ENCODE measurements around the gene GABRB2.

Gene GABRB2

DNA sequence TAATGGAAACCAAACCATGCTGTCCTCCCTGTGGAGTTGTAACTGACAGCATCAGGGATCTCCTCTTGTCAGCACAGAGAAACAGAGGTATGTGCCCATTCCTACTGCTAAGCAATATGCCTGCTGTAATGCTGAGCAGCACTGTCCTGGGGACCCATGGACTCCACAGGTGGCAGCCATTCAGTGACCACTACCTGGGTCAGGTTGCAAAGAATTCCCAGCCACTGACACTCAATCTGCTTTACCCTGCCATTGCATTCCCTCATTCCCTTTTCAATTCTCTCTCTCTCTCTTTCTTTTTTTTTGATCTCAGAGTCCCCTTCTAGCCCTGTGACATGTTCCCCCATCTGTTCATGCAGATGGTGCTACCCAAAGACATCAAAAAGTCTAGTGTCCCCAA is 104.1 kb downstream of the GABRB2 start:
- Histone ChIP-seq H2AFZ (ENCODE audit: low read depth, low read length, severe bottlenecking) (no peak overlapping the region), H3K27ac (ENCODE audit: low read depth, low read length) (no peak overlapping the region), H3K79me2 (ENCODE audit: insufficient read depth, low read length) (no peaks in the 10 kb centered on the region), H4K20me1 (ENCODE audit: low read depth, low read length) (no peaks in the 10 kb centered on the region), H3K9ac (ENCODE audit: low read length) (no peak overlapping the region), H3K9me2 (replicated peaks; ENCODE audit: insufficient read depth, low read length) (no peaks in the 10 kb centered on the region), H3K4me2 (ENCODE audit: low read depth, low read length, poor library complexity, severe bottlenecking) (no peak overlapping the region), H3K4me3 (ENCODE audit: insufficient read depth, low read length, poor library complexity, severe bottlenecking) (no peak overlapping the region), H3K36me3 (ENCODE audit: low read length) (no peaks in the 10 kb centered on the region), H3K9me3 (ENCODE audit: insufficient read depth, low read length) (no peaks in the 10 kb centered on the region), H3F3A (ENCODE audit: insufficient read depth) (no peaks in the 10 kb centered on the region), H3K27me3 (ENCODE audit: low read length) (no peaks in the 10 kb centered on the region)
- TF ChIP-seq EZH2phosphoT487 (conservative IDR thresholded peaks at IDR 0.05; ENCODE audit: low read length) (no peak), CTCF (IDR thresholded peaks at IDR 0.05; ENCODE audit: insufficient read depth, low read length, poor library complexity, severe bottlenecking) (no peak)

- TF ChIP-seq CTCF (IDR thresholded peaks at IDR 0.05; ENCODE audit: insufficient read depth, low read length, poor library complexity, severe bottlenecking) = no peak
- no peak for TF ChIP-seq EZH2phosphoT487 (conservative IDR thresholded peaks at IDR 0.05; ENCODE audit: low read length)
- Histone ChIP-seq H3K9ac (ENCODE audit: low read length) (no peak overlapping the region), H3K27me3 (ENCODE audit: low read length) (no peaks in the 10 kb centered on the region), H3K9me3 (ENCODE audit: insufficient read depth, low read length) (no peaks in the 10 kb centered on the region), H3K9me2 (replicated peaks; ENCODE audit: insufficient read depth, low read length) (no peaks in the 10 kb centered on the region), H3K79me2 (ENCODE audit: insufficient read depth, low read length) (no peaks in the 10 kb centered on the region), H2AFZ (ENCODE audit: low read depth, low read length, severe bottlenecking) (no peak overlapping the region), H4K20me1 (ENCODE audit: low read depth, low read length) (no peaks in the 10 kb centered on the region), H3F3A (ENCODE audit: insufficient read depth) (no peaks in the 10 kb centered on the region), H3K4me3 (ENCODE audit: insufficient read depth, low read length, poor library complexity, severe bottlenecking) (no peak overlapping the region), H3K36me3 (ENCODE audit: low read length) (no peaks in the 10 kb centered on the region), H3K4me2 (ENCODE audit: low read depth, low read length, poor library complexity, severe bottlenecking) (no peak overlapping the region), H3K27ac (ENCODE audit: low read depth, low read length) (no peak overlapping the region)
Observed at GRCh38 chr5:161432798-161433197, 113.7 kb downstream of the GABRB2 start.

DNA sequence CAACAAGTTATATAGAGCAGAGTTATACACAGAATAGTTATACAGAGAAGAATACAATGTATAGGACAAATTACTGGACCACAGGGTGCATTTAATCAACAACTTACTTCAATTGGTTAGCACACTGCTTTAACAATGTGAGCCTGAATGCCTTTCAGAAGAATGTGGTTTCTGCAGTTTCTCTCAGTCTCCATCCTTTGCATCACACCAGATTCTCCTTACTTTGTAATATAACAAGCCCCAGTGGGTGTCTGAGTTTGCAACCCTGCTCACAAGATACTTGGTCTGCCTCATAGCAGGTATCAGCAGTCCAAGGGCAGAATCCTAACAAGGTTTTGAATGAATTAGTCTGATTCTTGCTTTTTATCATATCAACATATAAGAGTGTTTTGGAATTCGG is 114.6 kb downstream of the GABRB2 start:
- Histone ChIP-seq H3K4me3 (ENCODE audit: insufficient read depth, low read length, poor library complexity, severe bottlenecking) (no peak overlapping the region), H3K9me3 (ENCODE audit: insufficient read depth, low read length) (no peaks in the 10 kb centered on the region), H2AFZ (ENCODE audit: low read depth, low read length, severe bottlenecking) (no peak overlapping the region), H4K20me1 (ENCODE audit: low read depth, low read length) (no peaks in the 10 kb centered on the region), H3K36me3 (ENCODE audit: low read length) (no peaks in the 10 kb centered on the region), H3K9ac (ENCODE audit: low read length) (no peak overlapping the region), H3K27me3 (ENCODE audit: low read length) (no peaks in the 10 kb centered on the region), H3K79me2 (ENCODE audit: insufficient read depth, low read length) (no peaks in the 10 kb centered on the region), H3K9me2 (replicated peaks; ENCODE audit: insufficient read depth, low read length) (no peaks in the 10 kb centered on the region), H3K4me2 (ENCODE audit: low read depth, low read length, poor library complexity, severe bottlenecking) (no peak overlapping the region), H3K27ac (ENCODE audit: low read depth, low read length) (no peak overlapping the region), H3F3A (ENCODE audit: insufficient read depth) (no peaks in the 10 kb centered on the region)
- no peak for TF ChIP-seq EZH2phosphoT487 (conservative IDR thresholded peaks at IDR 0.05; ENCODE audit: low read length)
- no peak for TF ChIP-seq CTCF (IDR thresholded peaks at IDR 0.05; ENCODE audit: insufficient read depth, low read length, poor library complexity, severe bottlenecking)

- Histone ChIP-seq H3K36me3 (ENCODE audit: low read length) (no peaks in the 10 kb centered on the region), H3K79me2 (ENCODE audit: insufficient read depth, low read length) (no peaks in the 10 kb centered on the region), H4K20me1 (ENCODE audit: low read depth, low read length) (no peaks in the 10 kb centered on the region), H3K27ac (ENCODE audit: low read depth, low read length) (no peak overlapping the region), H3K9me2 (replicated peaks; ENCODE audit: insufficient read depth, low read length) (no peaks in the 10 kb centered on the region), H3K9ac (ENCODE audit: low read length) (no peak overlapping the region), H2AFZ (ENCODE audit: low read depth, low read length, severe bottlenecking) (no peak overlapping the region), H3F3A (ENCODE audit: insufficient read depth) (no peaks in the 10 kb centered on the region), H3K27me3 (ENCODE audit: low read length) (no peaks in the 10 kb centered on the region), H3K9me3 (ENCODE audit: insufficient read depth, low read length) (no peaks in the 10 kb centered on the region), H3K4me3 (ENCODE audit: insufficient read depth, low read length, poor library complexity, severe bottlenecking) (no peak overlapping the region), H3K4me2 (ENCODE audit: low read depth, low read length, poor library complexity, severe bottlenecking) (no peak overlapping the region)
- no peak for TF ChIP-seq CTCF (IDR thresholded peaks at IDR 0.05; ENCODE audit: insufficient read depth, low read length, poor library complexity, severe bottlenecking)
Observed at GRCh38 chr5:161421067-161421466, 125.5 kb downstream of the GABRB2 start.

Measured in SU-DHL-6 (cell line).